ACHN (cell line): ENCODE results near the gene KLF9.
"Not testable (repeated sequence)": the region's sequence is repeated elsewhere in the genome, so short reads cannot be mapped to it uniquely, and the experiment has no call there.

Experiments
- DNase-seq: peaks from one replicate; pipeline ENCODE4 v3.0.0-alpha.2; 2015
- in situ Hi-C: cut with HindIII; loops from 2 replicates; pipeline ENCODE4 v1.10.0; 2017; ENCODE audit warnings: low sequenced_read_pairs, low pct_ligation_motif_present, low pct_unique_long_range_greater_than_20kb

KLF9 gene

DNA sequence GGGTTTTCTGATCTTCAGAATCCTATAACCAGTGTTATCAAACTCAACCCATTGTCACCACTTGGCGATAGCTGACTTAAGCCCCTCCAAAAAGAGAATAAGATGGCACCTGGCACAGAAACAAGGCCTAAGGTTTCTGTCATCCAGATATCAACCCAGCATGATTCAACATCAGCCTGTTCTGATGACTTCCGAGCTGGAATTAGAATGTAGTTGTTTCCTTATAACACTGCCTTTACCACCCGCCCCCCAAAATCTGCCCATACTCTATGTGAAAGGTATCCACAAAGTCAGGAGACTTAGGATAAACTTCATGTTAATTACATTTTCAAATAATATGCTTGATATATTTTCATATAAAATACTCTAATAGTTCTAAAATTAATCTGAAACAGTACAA lies 5.2 kb downstream of the KLF9 start:
- in situ Hi-C loops: no loop called here
- no peak for DNase-seq

DNA sequence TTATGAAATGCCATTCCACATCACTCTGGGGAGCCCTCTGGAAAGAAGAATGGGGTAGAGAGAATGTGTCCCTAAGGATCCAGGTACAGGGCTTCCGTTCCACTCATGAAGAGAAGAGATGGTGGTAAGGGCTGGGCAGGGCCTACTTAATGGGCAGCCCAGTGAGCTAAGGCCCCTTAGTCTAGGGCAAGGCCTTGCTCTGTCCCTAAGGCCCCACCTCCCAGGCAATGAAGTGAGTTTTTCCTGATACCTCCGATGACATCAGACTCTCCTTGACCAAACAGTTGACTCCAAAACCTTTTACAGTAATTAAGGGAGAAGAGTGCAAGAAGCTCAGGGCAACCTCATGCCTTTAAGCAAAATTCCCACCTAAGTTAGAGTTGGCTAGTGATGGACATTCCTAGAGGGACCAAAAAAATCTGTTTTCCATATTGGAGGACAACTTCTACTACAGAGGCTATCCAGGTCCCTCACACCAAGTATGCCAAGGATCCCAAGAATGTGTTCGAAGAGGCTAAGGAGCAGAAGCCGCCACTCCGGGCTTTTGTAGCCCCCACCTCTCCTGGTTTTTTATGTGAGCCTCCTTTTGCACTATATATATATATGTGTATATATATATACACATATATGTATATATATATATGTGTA lies 5.9 kb downstream of the KLF9 start:
- no peak for DNase-seq
- in situ Hi-C loops: no loop called here

DNA sequence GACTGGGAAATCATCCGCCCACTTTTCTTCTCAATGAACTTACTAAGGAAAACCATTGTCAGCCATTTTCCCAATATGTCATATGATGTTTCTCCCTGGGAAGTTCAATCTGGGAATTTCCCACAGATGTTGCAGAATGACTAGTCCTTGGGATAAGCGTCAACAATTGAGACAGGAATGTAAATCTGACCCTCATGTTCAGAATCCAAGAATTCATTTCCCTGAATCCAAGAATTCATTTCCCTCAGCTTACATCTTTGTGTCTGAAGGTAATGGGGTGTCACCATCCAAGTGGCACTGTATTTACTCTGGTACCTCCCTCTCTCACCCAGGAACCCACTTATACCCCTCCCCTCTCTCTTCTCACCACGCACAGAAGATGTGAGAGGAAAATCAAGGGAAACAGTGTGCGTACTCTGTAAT lies 7.4 kb downstream of the KLF9 start:
- DNase-seq: no peak
- in situ Hi-C loops: no loop called here

DNA sequence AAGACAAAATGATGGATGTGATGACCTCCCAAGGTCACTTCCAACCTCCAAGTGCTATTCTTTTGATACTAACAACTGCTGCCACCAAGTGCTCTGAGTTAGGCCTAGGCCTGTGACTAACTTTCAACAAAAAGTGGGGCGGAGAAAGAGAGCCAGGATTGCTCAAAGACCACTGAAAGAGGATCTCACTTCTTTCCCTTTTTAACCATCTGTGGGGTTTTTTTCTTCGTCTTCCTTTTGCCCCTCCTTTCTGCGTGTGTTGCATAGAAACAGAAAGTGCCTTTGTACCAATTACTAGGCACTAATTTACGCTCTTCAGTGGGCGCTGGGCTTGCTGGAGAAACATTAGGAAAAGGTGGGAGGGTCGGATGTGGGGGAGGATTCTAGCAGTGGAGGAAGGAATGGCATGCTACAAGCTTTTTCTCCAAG lies 8.0 kb downstream of the KLF9 start:
- in situ Hi-C loops: no loop called here
- no peak for DNase-seq

DNA sequence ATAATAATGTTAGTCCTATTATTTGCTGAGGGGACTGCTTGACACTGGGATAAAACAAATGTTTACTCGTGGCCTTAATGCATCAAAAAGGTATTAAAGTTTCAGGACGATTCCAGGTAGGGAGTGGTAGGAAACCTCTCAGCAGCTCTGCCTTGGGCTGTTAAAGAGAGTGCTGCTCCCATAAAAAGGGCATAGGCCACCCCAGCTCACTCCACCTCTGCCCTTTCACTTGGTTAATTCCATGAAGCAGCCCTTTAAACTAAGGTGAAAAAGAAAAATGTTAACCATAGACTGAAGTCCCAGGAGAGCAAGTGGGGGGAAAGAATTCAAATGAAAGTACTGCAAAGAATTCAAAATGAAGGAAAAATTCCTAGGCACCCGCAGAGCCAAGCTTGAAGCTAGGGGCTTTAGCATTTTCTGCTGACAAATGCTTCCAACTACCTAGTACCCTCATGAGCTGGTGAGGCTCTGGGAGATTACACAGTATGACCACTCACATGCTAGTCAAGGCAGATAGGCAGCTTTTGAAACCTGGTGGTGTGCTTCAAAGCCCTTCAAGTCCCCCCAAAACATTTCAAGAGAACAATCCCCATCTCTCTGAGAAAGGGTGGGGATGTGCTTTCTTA lies 8.5 kb downstream of the KLF9 start:
- no peak for DNase-seq
- in situ Hi-C loops: no loop called here

DNA sequence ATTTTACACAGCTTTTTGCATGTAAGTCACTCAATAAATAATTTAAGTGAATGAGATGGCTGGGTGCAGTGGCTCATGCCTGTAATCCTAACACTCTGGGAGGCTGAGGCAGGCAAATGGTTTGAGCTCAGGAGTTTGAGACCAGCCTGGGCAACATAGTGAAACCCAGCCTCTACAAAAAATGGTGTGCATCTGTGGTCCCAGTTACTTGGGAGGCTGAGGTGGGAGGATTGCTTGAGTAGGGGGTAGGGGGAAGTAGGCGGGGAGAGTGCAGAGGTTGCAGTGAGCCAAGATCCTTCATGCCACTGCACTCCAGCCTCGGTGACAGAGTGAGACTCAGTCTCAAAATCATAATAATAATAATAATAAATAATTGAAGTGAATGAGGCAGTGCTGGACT lies 10.2 kb downstream of the KLF9 start:
- in situ Hi-C loops: no loop called here

DNA sequence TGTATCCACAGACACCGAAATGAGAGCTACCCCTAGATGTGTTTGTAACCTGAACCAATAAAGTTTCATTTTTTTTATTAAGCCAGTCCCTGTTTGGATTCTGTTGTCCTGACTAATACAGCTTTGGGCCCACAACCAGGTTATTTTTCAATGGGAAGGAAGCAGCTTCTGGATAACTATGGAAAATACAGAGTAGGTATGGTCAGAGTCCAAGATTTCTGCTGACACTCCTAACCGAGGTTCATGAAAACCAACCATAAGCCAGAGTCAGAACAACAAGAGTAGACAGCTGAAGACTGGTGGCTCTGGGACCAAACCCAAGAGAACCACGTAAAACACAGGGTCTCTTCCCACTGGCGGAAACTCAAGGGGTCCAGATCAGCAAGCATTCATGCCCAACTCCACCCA lies 10.8 kb downstream of the KLF9 start:
- in situ Hi-C loops: no loop called here
- DNase-seq: no peak

More for the DNA sequence above, 10.2 kb downstream of the KLF9 start:
- no peak for DNase-seq

DNA sequence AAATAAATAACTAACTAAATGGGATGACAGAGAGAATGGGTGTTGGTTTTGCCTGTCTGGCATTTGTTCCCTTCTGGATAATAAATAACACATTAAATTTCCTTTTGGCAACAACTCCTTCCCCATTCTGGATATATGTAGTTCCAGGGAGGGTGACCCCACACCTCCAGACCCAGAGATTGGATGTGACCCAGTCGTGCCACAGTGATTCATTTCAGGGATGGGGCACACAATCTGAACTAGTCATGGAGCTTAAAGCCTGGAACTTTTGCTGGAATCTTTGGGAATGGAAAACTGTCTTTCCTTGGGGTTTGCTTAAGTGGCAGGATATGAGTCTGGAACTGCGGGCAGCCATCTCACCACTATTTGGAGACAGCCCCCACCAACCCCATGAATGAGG lies 11.3 kb downstream of the KLF9 start:
- in situ Hi-C loops: no loop called here
- DNase-seq: no peak

DNA sequence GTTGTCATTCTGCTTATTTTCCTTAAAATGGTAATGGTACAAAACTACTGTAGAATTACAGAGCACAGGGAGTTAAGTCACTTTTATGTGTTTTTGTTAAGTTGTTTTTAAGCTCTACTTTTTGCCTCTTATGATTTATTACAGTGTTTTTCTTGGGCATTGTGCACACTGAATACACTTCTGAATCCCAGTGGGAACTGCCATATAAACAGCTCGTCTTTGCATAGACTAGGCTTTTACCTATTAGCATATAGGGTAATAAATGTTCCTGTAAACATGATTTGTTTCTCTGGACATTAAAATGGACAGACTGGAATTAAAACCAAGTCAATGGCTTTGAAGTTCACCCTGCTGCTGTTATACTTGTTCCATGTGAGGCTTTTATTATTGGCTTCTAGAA lies 12.2 kb downstream of the KLF9 start:
- in situ Hi-C loops: no loop called here
- DNase-seq: no peak

DNA sequence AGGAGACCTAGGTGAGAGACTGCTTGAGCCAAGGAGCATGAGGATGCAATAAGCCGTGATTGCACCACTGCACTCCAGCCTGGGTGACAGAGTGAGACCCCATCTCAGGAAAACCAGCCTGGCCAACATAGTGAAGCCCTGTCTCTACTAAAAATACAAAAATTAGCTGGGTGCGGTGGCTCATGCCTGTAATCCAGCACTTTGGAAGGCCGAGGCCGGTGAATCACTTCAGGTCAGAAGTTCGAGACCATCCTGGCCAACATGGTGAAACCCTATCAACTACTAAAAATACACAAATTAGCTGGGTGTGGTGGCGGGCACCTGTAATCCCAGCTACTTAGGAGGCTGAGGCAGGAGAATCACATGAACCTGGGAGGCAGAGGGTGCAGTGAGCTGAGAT lies 13.2 kb downstream of the KLF9 start:
- DNase-seq, in situ Hi-C loops: not testable (repeated sequence)

DNA sequence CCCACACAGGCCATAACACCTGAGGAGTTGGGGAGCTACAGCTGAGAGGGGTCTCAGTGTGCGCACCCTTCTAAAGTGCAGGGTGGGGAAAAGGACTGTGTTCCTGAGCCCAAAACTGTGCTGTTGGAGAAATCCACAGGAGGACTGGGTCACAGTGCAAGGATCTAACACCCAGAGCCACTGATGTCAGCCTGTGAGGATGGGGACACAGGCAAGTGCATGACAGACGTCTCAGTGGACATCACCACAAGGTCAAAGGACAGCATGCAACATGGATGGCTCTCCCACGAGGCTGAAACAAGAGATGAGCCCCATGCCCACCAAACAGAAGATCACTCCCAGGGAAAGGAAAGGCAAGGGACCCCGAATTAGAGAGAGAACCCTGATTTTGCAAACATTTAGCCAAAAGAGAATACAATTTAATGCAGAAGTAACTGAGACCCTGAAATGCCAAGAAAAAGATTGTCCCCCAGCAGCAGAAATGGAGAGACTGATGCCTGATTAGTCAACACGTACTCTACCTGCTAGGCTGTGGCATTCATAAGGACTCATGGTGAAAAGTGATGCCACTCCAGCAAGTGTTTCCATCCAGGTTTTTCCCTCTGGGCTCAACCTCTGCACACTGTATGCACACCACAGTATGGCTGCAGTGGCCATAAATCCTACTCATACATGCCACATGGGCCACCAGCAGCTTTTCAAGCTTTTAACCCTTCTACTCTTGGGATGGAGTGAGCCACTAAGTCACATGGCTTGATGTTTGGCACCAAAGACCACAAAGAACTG lies 14.2 kb downstream of the KLF9 start:
- no peak for DNase-seq
- in situ Hi-C loops: no loop called here

DNA sequence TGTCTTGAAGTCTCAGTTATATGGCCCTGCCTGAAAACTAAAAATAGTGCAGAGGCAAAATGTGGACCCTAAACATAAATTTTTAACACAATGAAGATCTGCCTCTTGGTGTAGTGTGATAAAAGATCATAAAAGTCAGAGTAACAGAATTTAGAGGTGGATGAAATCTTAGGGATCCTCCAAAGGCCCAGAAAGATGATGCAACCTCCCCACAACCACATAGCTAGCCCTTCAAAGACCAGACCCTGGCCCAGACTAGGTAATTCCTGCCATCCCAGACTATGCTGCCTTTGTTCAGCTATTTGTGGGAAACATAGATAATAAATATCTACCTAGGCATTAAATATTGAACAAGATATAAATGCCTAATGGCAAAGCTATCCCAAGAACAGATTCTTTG lies 15.3 kb downstream of the KLF9 start:
- DNase-seq: no peak
- in situ Hi-C loops: no loop called here

DNA sequence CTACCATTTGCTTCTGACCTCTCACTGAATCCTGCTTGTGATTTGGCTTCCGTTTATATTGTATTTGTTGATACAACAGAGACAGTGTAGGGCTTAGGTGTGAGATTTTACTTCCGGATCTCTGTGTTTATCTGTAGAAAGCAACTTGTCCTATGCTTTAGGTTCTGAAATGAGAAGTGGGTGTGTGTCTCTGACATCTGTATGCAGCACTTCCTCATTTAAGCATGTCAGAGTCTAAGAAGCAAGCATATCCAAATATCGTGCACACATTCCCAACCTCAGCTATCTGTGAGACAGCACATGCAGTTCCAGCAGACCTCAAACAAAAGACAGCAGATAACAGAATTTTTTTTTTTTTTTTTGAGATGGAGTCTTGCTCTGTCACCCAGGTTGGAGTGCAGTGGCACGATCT lies 16.3 kb downstream of the KLF9 start:
- no peak for DNase-seq
- in situ Hi-C loops: no loop called here

DNA sequence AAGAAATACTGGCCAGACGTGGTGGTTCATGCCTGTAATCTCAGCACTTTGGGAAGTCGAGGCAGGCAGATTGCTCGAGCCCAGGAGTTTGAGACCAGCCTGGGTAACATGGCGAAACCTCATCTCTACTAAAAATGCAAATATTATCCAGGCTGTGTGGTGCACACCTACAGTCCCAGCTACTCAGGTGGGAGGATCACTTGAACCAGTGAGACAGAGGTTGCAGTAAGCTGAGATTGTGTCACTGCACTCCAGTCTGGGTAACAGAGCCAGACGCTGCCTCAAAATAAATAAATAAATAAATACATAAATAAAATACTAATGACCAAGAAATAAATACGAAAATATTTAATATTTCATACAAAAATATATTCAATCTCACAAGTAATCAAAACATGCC lies 18.8 kb downstream of the KLF9 start:
- DNase-seq: no peak
- in situ Hi-C loops: no loop called here

DNA sequence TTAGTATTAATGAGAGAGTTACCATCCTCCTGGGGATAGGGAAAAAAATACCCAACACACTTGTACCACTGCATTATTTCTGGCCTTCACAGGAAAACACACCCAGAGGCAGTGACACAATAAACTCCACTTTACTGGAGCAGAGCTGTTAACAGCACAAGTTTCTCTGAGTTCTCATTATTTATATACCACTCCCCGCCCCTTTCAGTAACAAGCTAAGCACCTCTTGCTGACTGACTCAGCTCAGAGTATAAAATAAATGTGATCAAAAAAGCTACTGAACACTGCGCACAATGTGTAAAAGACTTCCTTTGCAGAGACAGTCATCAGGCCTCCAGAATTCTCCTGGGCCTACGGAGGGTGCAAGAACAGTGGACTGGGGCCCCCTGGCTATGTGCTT lies 21.6 kb downstream of the KLF9 start:
- in situ Hi-C loops: no loop called here
- no peak for DNase-seq

DNA sequence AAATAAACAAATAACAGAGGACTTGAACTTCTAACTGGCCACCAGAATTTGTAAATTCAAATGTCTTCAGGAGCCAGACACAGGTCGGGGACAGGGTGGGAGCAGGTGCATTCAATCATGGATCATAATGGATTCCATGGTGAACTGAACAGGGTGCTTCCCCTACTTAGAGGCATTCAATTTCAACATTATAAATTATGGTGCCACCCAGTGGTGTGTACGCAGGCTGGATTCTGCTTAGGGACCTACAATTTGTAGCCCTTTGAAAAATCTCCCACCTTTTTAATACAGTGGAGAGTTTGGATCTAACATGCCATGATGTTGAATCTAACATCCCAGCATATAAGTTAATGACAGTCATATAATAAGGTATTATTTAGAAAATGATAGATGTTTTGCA lies 22.3 kb downstream of the KLF9 start:
- in situ Hi-C loops: no loop called here
- DNase-seq: peak; percentile 22

DNA sequence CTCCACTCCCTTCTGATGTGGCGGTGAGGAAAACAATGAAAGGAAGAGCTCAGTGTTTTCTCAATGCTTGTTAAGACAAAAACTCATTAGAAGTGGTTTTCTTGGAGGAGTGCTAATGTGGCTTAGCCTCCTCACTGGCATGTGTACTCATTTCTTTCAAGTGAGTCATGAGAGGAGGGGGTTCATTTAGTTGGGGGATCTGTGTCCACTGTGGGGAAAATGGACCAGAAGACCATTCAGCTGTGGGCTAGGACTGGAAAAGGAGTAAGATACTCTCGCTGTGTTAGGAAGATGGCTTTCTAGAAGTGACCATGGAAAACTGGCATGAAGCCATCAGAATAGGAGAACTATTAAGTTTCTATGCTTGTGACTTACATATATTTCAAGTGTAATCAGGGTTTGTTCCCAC lies 23.5 kb downstream of the KLF9 start:
- no peak for DNase-seq
- in situ Hi-C loops: no loop called here

DNA sequence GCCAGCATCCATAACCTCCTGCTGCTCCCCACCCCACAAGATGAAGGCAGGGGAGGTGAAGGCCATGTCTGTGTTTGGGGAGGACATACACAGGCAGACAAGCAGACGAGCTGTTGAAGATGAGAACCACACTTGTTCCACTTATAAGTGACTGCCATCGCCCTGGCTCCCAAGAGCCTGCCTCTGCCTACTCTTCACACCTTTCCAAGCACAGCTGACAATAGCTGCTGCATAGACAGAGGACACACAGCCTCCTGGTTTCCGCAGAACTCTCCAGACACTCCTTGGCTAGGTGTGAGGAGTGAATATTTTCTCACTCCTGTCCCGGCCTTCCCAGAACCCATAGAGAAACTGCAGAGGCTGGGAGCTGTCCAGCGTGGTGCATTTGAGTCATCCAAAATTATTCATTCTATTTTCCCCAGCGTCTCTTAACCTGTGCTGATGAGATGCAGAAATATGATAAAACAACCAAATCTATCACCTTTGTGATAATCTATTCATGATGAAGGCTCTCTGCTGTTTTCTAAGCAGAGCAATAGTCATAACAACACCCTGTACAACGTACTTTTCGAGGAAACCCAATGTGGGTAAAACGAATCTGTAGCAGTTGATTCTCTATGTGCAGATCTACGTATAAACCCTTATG lies 24.7 kb downstream of the KLF9 start:
- in situ Hi-C loops: no loop called here
- DNase-seq: peak; percentile 6

DNA sequence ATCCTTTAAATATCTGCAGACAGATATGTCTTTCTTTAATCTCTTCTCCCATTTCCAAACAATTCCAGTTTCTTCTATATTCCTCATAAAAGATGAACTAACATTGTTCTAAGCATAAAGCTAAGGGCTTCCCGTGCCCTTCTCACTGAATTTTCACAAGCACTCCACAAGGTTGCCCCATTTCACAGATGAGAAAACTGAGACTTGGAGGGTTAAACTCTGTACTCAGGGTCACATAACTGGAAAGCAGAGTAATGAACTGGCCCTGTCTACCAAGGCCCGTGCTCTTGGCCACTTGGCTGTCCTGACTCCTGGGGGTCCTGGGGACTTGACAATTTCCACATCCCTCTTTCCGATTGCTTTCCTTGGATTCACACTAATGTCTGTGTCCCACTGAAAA lies 25.3 kb downstream of the KLF9 start:
- in situ Hi-C loops: no loop called here
- DNase-seq: no peak
